KMS-11 (cell line): ENCODE measurements around the gene OR2V1.

ENCODE experiments used
- H2AFZ ChIP-seq: fragments of 200-600 bp; sonication (generic); 2 replicates; pipeline ENCODE4 v1.6.1; 2016; ENCODE audit warnings: antibody characterized with exemption, mixed run types, low read depth
- H3K27ac ChIP-seq: fragments of 200-600 bp; sonication (generic); 2 replicates; pipeline ENCODE4 v1.6.1; 2016; ENCODE audit warnings: mild to moderate bottlenecking, mixed run types
- H3K27me3 ChIP-seq: fragments of 200-600 bp; sonication (generic); 2 replicates; pipeline ENCODE4 v1.6.1; 2017; ENCODE audit warnings: mild to moderate bottlenecking, low read depth, mixed run types, moderate library complexity; ENCODE audit not compliant: insufficient read depth
- H3K36me3 ChIP-seq: fragments of 200-600 bp; sonication (generic); 2 replicates; pipeline ENCODE4 v1.6.1; 2017; ENCODE audit warnings: mild to moderate bottlenecking, mixed run types; ENCODE audit not compliant: insufficient read depth
- H3K4me1 ChIP-seq: fragments of 200-600 bp; sonication (generic); 2 replicates; pipeline ENCODE4 v1.6.1; 2016; ENCODE audit warnings: mild to moderate bottlenecking, low read depth, mixed run types; ENCODE audit not compliant: poor library complexity, severe bottlenecking
- H3K4me2 ChIP-seq: fragments of 200-600 bp; sonication (generic); 2 replicates; pipeline ENCODE4 v1.7.0; 2016; ENCODE audit warnings: mild to moderate bottlenecking, mixed run types
- H3K4me3 ChIP-seq: fragments of 200-600 bp; sonication (generic); IDR thresholded peaks from 2 replicates; pipeline ENCODE4 v1.6.1; 2017; ENCODE audit warnings: low read depth, low read length, mixed read lengths; ENCODE audit not compliant: insufficient read depth
- H3K79me2 ChIP-seq: fragments of 200-600 bp; sonication (generic); 2 replicates; pipeline ENCODE4 v1.6.1; 2016; ENCODE audit warnings: low read depth, mixed run types; ENCODE audit not compliant: insufficient read depth
- H3K9ac ChIP-seq: fragments of 200-600 bp; sonication (generic); 2 replicates; pipeline ENCODE4 v1.6.1; 2016; ENCODE audit warnings: mild to moderate bottlenecking, mixed run types
- H4K20me1 ChIP-seq: fragments of 200-600 bp; sonication (generic); 2 replicates; pipeline ENCODE4 v1.6.1; 2016; ENCODE audit warnings: mild to moderate bottlenecking, mixed run types; ENCODE audit not compliant: insufficient read depth
- TF ChIP-seq, protein P1 (sequence below): fragments of 200-600 bp; sonication (generic); conservative IDR thresholded peaks from 2 replicates; pipeline ENCODE4 v1.6.1; 2017; ENCODE audit warnings: low read depth, mild to moderate bottlenecking, antibody characterized with exemption, low read length, moderate library complexity, mixed read lengths

Gene OR2V1

DNA sequence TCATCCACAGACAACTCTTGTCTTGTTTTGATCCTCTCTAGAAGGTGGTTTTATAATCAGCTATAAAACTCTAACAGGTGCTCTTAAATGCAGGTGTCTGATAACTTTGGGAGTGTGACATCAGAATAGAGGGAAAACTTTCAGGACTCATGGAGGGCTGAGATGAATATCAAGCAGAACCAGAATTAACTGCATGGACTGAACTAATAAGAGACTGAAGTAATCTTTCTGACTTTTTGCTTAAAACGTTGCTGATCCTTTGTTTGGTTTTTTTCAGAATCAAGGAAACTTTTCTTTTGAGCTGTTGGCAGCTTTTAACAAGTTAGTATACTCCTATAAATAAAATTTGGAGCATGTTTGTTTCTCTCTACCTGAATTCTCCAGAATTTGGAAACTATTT is 14.2 kb upstream of the OR2V1 start:
- Histone ChIP-seq H4K20me1 (no peaks in the 10 kb centered on the region), H3K9ac (no peak overlapping the region), H3K4me3 (no peak overlapping the region), H3K4me2 (no peak overlapping the region), H2AFZ (no peak overlapping the region), H3K27me3 (no peaks in the 10 kb centered on the region), H3K79me2 (no peaks in the 10 kb centered on the region), H3K27ac (no peak overlapping the region), H3K36me3 (no peaks in the 10 kb centered on the region), H3K4me1 (no peaks in the 10 kb centered on the region)
- TF ChIP-seq, protein P1, sequence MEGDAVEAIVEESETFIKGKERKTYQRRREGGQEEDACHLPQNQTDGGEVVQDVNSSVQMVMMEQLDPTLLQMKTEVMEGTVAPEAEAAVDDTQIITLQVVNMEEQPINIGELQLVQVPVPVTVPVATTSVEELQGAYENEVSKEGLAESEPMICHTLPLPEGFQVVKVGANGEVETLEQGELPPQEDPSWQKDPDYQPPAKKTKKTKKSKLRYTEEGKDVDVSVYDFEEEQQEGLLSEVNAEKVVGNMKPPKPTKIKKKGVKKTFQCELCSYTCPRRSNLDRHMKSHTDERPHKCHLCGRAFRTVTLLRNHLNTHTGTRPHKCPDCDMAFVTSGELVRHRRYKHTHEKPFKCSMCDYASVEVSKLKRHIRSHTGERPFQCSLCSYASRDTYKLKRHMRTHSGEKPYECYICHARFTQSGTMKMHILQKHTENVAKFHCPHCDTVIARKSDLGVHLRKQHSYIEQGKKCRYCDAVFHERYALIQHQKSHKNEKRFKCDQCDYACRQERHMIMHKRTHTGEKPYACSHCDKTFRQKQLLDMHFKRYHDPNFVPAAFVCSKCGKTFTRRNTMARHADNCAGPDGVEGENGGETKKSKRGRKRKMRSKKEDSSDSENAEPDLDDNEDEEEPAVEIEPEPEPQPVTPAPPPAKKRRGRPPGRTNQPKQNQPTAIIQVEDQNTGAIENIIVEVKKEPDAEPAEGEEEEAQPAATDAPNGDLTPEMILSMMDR, result no peak

- Histone ChIP-seq H4K20me1 (no peaks in the 10 kb centered on the region), H2AFZ (no peak overlapping the region), H3K9ac (no peak overlapping the region), H3K36me3 (no peaks in the 10 kb centered on the region), H3K4me3 (no peak overlapping the region), H3K4me1 (no peaks in the 10 kb centered on the region), H3K27ac (no peak overlapping the region), H3K4me2 (no peak overlapping the region), H3K79me2 (no peaks in the 10 kb centered on the region), H3K27me3 (no peaks in the 10 kb centered on the region)
- TF ChIP-seq, protein P1, result no peak
These were observed 11.1 kb upstream of the OR2V1 start for GRCh38 chr5:181142054-181142453.

GRCh38 chr5:181140766-181141165 is 9.8 kb upstream of the OR2V1 start:
- H3K36me3 ChIP-seq, result no peaks in the 10 kb centered on the region
- H3K9ac ChIP-seq, result no peak overlapping the region
- no peak overlapping the region for H2AFZ ChIP-seq
- H3K4me2 ChIP-seq, result no peak overlapping the region
- no peak overlapping the region for H3K27ac ChIP-seq
- no peak overlapping the region for H3K4me3 ChIP-seq
- H3K4me1 ChIP-seq, result no peaks in the 10 kb centered on the region
- TF ChIP-seq, protein P1, result no peak
- H3K79me2 ChIP-seq, result no peaks in the 10 kb centered on the region
- H3K27me3 ChIP-seq, result no peaks in the 10 kb centered on the region
- no peaks in the 10 kb centered on the region for H4K20me1 ChIP-seq

DNA sequence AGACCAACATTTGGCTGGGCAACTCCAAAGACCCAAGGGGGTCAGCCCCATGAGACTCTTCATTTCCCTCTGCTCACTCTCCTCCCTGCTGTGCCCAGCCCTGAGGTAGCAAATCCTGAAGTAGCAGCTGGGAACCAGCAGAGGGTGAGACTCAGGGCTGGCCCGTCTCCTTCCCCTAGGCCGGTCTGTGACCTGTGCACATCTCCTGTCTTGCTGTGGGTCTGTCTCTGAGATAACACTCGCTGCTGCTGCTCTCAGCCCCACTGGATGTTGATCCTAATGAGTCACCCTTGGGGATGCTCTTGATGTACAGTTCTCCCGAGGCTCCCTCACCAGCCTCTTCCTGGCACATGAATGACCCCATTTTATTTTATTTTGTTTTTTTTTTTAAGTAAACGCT is 7.3 kb upstream of the OR2V1 start:
- Histone ChIP-seq H3K4me1 (peaks cover 18% of the 10 kb centered on the region), H3K4me3 (no peak overlapping the region), H3K27ac (no peak overlapping the region), H3K36me3 (no peaks in the 10 kb centered on the region), H3K4me2 (no peak overlapping the region), H4K20me1 (no peaks in the 10 kb centered on the region), H2AFZ (no peak overlapping the region), H3K27me3 (no peaks in the 10 kb centered on the region), H3K9ac (no peak overlapping the region), H3K79me2 (no peaks in the 10 kb centered on the region)
- TF ChIP-seq, protein P1, result no peak
